Measurements from ENCODE around the gene FAM124A.

GRCh38 chr13:51330791-51331190 lies 108.6 kb downstream of the FAM124A start:
- TF ChIP-seq, protein P1, sequence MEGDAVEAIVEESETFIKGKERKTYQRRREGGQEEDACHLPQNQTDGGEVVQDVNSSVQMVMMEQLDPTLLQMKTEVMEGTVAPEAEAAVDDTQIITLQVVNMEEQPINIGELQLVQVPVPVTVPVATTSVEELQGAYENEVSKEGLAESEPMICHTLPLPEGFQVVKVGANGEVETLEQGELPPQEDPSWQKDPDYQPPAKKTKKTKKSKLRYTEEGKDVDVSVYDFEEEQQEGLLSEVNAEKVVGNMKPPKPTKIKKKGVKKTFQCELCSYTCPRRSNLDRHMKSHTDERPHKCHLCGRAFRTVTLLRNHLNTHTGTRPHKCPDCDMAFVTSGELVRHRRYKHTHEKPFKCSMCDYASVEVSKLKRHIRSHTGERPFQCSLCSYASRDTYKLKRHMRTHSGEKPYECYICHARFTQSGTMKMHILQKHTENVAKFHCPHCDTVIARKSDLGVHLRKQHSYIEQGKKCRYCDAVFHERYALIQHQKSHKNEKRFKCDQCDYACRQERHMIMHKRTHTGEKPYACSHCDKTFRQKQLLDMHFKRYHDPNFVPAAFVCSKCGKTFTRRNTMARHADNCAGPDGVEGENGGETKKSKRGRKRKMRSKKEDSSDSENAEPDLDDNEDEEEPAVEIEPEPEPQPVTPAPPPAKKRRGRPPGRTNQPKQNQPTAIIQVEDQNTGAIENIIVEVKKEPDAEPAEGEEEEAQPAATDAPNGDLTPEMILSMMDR (IDR thresholded peaks at IDR 0.05) = no peak
- TF ChIP-seq POLR2AphosphoS5 (IDR thresholded peaks at IDR 0.05) (no peak), POLR2A (IDR thresholded peaks at IDR 0.05) (no peak)

Data from upper lobe of left lung (tissue), 4 donors.